Measurements from ENCODE around the gene TAS2R40. TPM values are rescaled to one million over a fixed set of nuclear protein-coding genes. Genes with fewer than 3 reads are reported as not detected.
A peak's percentile ranks its signal among the peaks of the same experiment; 100 is the strongest.

TAS2R40 gene
- total RNA-seq, 2 donors from 2014 or later, result not detected

DNA sequence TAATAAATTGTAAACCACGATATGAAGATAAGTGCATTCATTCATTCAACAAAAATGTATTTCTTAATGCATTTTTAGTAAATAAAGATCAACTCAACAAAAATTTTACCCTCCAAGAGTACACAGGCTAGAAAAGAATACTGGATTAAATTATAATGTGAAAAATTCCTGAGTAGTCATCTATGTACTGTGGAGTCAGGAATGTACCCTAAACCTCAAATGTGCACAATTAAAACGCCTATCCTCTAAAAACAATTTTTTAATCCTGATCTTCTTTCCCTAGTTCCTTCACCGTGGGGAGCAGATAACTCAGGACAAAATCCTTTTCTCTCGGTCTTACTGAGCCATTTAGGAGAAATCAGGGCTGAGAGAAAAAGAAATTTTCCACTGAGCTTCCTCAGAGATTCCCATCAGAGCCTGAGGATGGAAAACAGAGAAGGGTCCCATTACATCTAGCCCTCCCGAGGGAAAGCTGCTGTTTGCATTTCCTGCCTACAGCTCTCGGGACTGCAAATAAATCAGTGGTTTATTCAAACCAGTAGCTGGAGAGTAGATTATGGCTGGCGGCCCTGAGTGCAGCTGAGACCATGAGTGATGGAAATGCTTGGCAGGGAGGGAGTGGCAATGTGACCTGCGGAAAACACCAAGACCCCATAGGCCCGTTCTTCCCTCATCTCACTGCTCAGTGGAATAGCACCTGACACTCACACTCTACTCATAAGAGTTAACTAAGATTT lies 7.4 kb downstream of the TAS2R40 start:
- H3K27ac ChIP-seq (ENCODE audit: low read depth, low read length), result no peak overlapping the region
- DNase-seq, result peak; percentile 64
- H3K36me3 Mint-ChIP-seq (ENCODE audit: low read depth), result no peaks in the 10 kb centered on the region
- H3K9me3 Mint-ChIP-seq, result no peaks in the 10 kb centered on the region
- H3K4me1 Mint-ChIP-seq, result peaks cover 4% of the 10 kb centered on the region
- 63 to 68% methylated on average over 4 to 8 of the region's 9 CpGs for whole genome bisulfite sequencing, 2 experiments (ENCODE audit: insufficient coverage in 1 of 2, insufficient read length in 1 of 2)
- H3K4me1 ChIP-seq (ENCODE audit: control insufficient read depth, insufficient read depth, low read length), result no peaks in the 10 kb centered on the region
- no peaks in the 10 kb centered on the region for H3K9me3 ChIP-seq (ENCODE audit: control insufficient read depth, low read length)
- no peak overlapping the region for H3K4me3 Mint-ChIP-seq
- peaks cover 13% of the 10 kb centered on the region for H3K27me3 ChIP-seq (ENCODE audit: control insufficient read depth, insufficient read depth, low read length, poor library complexity, severe bottlenecking)
- H3K27me3 Mint-ChIP-seq (ENCODE audit: insufficient read depth), result peaks cover 15% of the 10 kb centered on the region
- no peaks in the 10 kb centered on the region for H3K36me3 ChIP-seq (ENCODE audit: control insufficient read depth, insufficient read depth, low read length)
- TF ChIP-seq, protein P1, sequence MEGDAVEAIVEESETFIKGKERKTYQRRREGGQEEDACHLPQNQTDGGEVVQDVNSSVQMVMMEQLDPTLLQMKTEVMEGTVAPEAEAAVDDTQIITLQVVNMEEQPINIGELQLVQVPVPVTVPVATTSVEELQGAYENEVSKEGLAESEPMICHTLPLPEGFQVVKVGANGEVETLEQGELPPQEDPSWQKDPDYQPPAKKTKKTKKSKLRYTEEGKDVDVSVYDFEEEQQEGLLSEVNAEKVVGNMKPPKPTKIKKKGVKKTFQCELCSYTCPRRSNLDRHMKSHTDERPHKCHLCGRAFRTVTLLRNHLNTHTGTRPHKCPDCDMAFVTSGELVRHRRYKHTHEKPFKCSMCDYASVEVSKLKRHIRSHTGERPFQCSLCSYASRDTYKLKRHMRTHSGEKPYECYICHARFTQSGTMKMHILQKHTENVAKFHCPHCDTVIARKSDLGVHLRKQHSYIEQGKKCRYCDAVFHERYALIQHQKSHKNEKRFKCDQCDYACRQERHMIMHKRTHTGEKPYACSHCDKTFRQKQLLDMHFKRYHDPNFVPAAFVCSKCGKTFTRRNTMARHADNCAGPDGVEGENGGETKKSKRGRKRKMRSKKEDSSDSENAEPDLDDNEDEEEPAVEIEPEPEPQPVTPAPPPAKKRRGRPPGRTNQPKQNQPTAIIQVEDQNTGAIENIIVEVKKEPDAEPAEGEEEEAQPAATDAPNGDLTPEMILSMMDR (conservative IDR thresholded peaks at IDR 0.05), result no peak
- no peak overlapping the region for H3K27ac Mint-ChIP-seq
- no peak overlapping the region for H3K9ac ChIP-seq (ENCODE audit: extremely low read depth, low read length, poor library complexity, severe bottlenecking)
- no peak overlapping the region for H3K4me3 ChIP-seq (ENCODE audit: low read length)

DNA sequence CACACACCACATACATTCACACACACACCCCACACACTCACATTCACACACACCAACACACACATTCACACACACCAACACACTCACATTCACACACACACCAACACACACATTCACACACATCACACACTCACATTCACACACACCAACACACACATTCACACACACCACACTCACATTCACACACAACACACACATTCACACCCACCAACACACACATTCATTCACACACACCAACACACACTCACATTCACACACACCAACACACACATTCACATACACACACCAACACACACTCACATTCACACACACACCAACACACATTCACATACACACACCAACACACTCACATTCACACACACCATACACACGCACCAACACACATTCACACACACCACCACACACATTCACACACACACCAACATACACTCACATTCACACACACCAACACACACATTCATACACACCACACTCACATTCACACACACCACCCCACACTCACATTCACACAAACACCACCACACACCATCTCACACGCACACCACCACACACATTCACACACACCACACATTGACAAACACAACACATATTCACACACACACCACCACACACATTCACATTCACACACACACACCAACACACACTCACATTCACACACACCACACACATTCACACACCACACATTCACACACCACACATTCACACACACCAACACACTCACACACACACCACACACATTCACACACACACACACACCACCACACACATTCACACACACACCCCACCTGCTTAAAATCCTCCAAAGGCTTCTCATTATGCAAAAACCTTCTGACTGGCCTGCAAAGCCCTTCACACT lies 9.0 kb downstream of the TAS2R40 start:
- Histone ChIP-seq H3K9me3 (ENCODE audit: control insufficient read depth, low read length) (peaks cover 2% of the 10 kb centered on the region), H3K4me1 (ENCODE audit: control insufficient read depth, insufficient read depth, low read length) (no peaks in the 10 kb centered on the region), H3K27me3 (ENCODE audit: control insufficient read depth, insufficient read depth, low read length, poor library complexity, severe bottlenecking) (peaks cover 13% of the 10 kb centered on the region), H3K27ac (ENCODE audit: low read depth, low read length) (no peak overlapping the region), H3K4me3 (ENCODE audit: low read length) (no peak overlapping the region), H3K9ac (ENCODE audit: extremely low read depth, low read length, poor library complexity, severe bottlenecking) (no peak overlapping the region), H3K36me3 (ENCODE audit: control insufficient read depth, insufficient read depth, low read length) (no peaks in the 10 kb centered on the region)
- DNase-seq, result no peak
- Mint-ChIP-seq H3K4me3 (no peak overlapping the region), H3K27ac (no peak overlapping the region), H3K27me3 (ENCODE audit: insufficient read depth) (peaks cover 20% of the 10 kb centered on the region), H3K4me1 (peaks cover 4% of the 10 kb centered on the region), H3K36me3 (ENCODE audit: low read depth) (no peaks in the 10 kb centered on the region), H3K9me3 (peaks cover 7% of the 10 kb centered on the region)
- TF ChIP-seq, protein P1 (conservative IDR thresholded peaks at IDR 0.05), result no peak
- 80 to 85% methylated on average over 1 to 2 of the region's 2 CpGs for WGBS, 2 experiments (ENCODE audit: insufficient coverage in 1 of 2, insufficient read length in 1 of 2)

DNA sequence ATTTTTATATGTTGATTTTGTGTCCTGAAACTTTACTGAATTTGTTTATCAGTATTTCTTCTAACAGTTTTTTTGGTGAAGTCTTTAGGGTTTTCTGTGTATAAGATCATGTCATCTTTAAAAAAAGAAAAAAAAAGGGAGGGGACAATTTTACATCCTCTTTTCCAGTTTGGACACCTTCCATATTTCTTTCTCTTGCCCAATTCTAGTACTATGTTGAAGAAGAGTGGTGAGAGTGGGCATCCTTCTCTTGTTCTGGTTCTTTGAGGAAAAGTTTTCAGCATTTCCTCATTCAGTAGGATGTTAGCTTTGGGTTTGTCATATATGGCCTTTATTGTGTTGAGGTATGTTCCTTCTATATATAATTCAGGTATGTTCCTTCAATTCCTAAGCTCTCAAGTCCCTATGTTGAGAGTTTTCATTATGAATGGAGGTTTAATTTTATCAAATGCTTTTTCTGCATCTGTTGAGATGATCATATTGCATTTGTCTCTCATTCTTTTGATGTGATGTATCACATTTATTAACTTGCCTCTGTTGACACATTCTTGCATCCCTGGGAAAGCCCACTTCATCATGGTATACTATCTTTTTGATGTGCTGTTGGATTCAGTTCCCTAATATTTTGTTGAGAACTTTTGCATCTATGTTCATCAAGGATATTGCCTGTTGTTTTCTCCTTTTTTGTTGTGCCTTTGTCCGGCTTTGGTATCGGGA lies 12.1 kb downstream of the TAS2R40 start:
- Histone ChIP-seq H3K9ac (ENCODE audit: extremely low read depth, low read length, poor library complexity, severe bottlenecking) (no peak overlapping the region), H3K27ac (ENCODE audit: low read depth, low read length) (no peak overlapping the region), H3K4me1 (ENCODE audit: control insufficient read depth, insufficient read depth, low read length) (no peaks in the 10 kb centered on the region), H3K9me3 (ENCODE audit: control insufficient read depth, low read length) (peaks cover 17% of the 10 kb centered on the region), H3K36me3 (ENCODE audit: control insufficient read depth, insufficient read depth, low read length) (no peaks in the 10 kb centered on the region), H3K27me3 (ENCODE audit: control insufficient read depth, insufficient read depth, low read length, poor library complexity, severe bottlenecking) (peaks cover 13% of the 10 kb centered on the region), H3K4me3 (ENCODE audit: low read length) (no peak overlapping the region)
- Mint-ChIP-seq H3K36me3 (ENCODE audit: low read depth) (no peaks in the 10 kb centered on the region), H3K27me3 (ENCODE audit: insufficient read depth) (peaks cover 22% of the 10 kb centered on the region), H3K27ac (no peak overlapping the region), H3K4me1 (peaks cover 4% of the 10 kb centered on the region), H3K9me3 (peaks cover 19% of the 10 kb centered on the region), H3K4me3 (no peak overlapping the region)
- TF ChIP-seq, protein P1 (conservative IDR thresholded peaks at IDR 0.05), result no peak
- WGBS, 2 experiments (ENCODE audit: insufficient coverage in 1 of 2, insufficient read length in 1 of 2), result 88% methylated on average over 2 of the region's 2 CpGs; no CpG with 5 or more reads in 1 of the 2 experiments
- DNase-seq, result no peak

All from endodermal cell (in vitro differentiated cells).